ENCODE results near the gene SBK3. TPM values are rescaled to one million over a fixed set of nuclear protein-coding genes. Genes with fewer than 3 reads are reported as not detected.
"Not testable (repeated sequence)": the region's sequence is repeated elsewhere in the genome, so short reads cannot be mapped to it uniquely, and the experiment has no call there.

SBK3 gene
- total RNA-seq, 1 donor from 2014 or later: 3.3 TPM

- Mint-ChIP-seq H3K36me3 (peaks cover 9% of the 10 kb centered on the region), H3K4me3 (peak overlapping the region; percentile 41), H3K27me3 (ENCODE audit: insufficient read depth, low read depth) (peaks cover 9% of the 10 kb centered on the region), H3K4me1 (peaks cover 21% of the 10 kb centered on the region), H3K27ac (no peak overlapping the region), H3K9me3 (peaks cover 11% of the 10 kb centered on the region)
- Histone ChIP-seq H3K4me1 (no peaks in the 10 kb centered on the region), H2AFZ (replicated peaks) (no peak overlapping the region), H3K27me3 (peaks cover 16% of the 10 kb centered on the region), H3F3A (ENCODE audit: low read depth) (no peaks in the 10 kb centered on the region), H3K27ac (no peak overlapping the region), H3K4me3 (no peak overlapping the region), H3K9me3 (ENCODE audit: low read depth) (no peaks in the 10 kb centered on the region), H4K20me1 (ENCODE audit: low read depth) (no peaks in the 10 kb centered on the region), H3K4me2 (no peak overlapping the region), H3K9ac (no peak overlapping the region), H3K79me2 (ENCODE audit: low read depth) (no peaks in the 10 kb centered on the region), H3K36me3 (no peaks in the 10 kb centered on the region)
- no peak for TF ChIP-seq CTCF (IDR thresholded peaks at IDR 0.05)
- TF ChIP-seq EZH2phosphoT487 (IDR thresholded peaks at IDR 0.05): no peak
- no peak for TF ChIP-seq EZH2 (IDR thresholded peaks at IDR 0.05)
- no peak for DNase-seq (ENCODE audit: low spot score)
These were observed 47.0 kb downstream of the SBK3 start for GRCh38 chr19:55498246-55498840.

- H3K27ac Mint-ChIP-seq: peak overlapping the region; percentile 8
- peaks cover 7% of the 10 kb centered on the region for H3K9me3 Mint-ChIP-seq
- no peak overlapping the region for H3K4me2 ChIP-seq
- no peak for TF ChIP-seq EZH2 (IDR thresholded peaks at IDR 0.05)
- TF ChIP-seq EZH2phosphoT487 (IDR thresholded peaks at IDR 0.05): no peak
- H2AFZ ChIP-seq (replicated peaks): no peak overlapping the region
- H3F3A ChIP-seq (ENCODE audit: low read depth): no peaks in the 10 kb centered on the region
- no peaks in the 10 kb centered on the region for H3K4me1 ChIP-seq
- H3K9me3 ChIP-seq (ENCODE audit: low read depth): no peaks in the 10 kb centered on the region
- DNase-seq (ENCODE audit: low spot score): no peak
- no peak overlapping the region for H3K4me3 ChIP-seq
- peaks cover 6% of the 10 kb centered on the region for H3K36me3 Mint-ChIP-seq
- H3K4me1 Mint-ChIP-seq: peaks cover 24% of the 10 kb centered on the region
- no peaks in the 10 kb centered on the region for H3K79me2 ChIP-seq (ENCODE audit: low read depth)
- peak overlapping the region; percentile 41 for H3K4me3 Mint-ChIP-seq
- H3K27me3 ChIP-seq: peaks cover 10% of the 10 kb centered on the region
- H4K20me1 ChIP-seq (ENCODE audit: low read depth): no peaks in the 10 kb centered on the region
- peaks cover 8% of the 10 kb centered on the region for H3K27me3 Mint-ChIP-seq (ENCODE audit: insufficient read depth, low read depth)
- no peak overlapping the region for H3K9ac ChIP-seq
- H3K27ac ChIP-seq: no peak overlapping the region
- no peaks in the 10 kb centered on the region for H3K36me3 ChIP-seq
These were observed 47.6 kb downstream of the SBK3 start for GRCh38 chr19:55497763-55498162.

GRCh38 chr19:55496820-55497219 lies 48.5 kb downstream of the SBK3 start:
- H3K27me3 ChIP-seq; H3K36me3 ChIP-seq; H3K4me1 ChIP-seq; H3K9ac ChIP-seq; H3K27ac ChIP-seq; H3K9me3 Mint-ChIP-seq; H3F3A ChIP-seq (ENCODE audit: low read depth); H3K27ac Mint-ChIP-seq; H3K4me2 ChIP-seq; H3K79me2 ChIP-seq (ENCODE audit: low read depth); H4K20me1 ChIP-seq (ENCODE audit: low read depth); H2AFZ ChIP-seq (replicated peaks); H3K9me3 ChIP-seq (ENCODE audit: low read depth); DNase-seq (ENCODE audit: low spot score); H3K27me3 Mint-ChIP-seq (ENCODE audit: insufficient read depth, low read depth); H3K4me3 ChIP-seq; H3K4me3 Mint-ChIP-seq; H3K36me3 Mint-ChIP-seq: not testable (repeated sequence)
- H3K4me1 Mint-ChIP-seq: peaks cover 24% of the 10 kb centered on the region

- H3K36me3 ChIP-seq: no peaks in the 10 kb centered on the region
- no peak for DNase-seq (ENCODE audit: low spot score)
- H4K20me1 ChIP-seq (ENCODE audit: low read depth): no peaks in the 10 kb centered on the region
- Mint-ChIP-seq H3K9me3 (no peaks in the 10 kb centered on the region), H3K27me3 (ENCODE audit: insufficient read depth, low read depth) (peaks cover 6% of the 10 kb centered on the region), H3K36me3 (no peaks in the 10 kb centered on the region), H3K27ac (no peak overlapping the region), H3K4me1 (peaks cover 24% of the 10 kb centered on the region), H3K4me3 (no peak overlapping the region)
- no peak overlapping the region for H3K27ac ChIP-seq
- H3K4me3 ChIP-seq: no peak overlapping the region
- no peak overlapping the region for H3K4me2 ChIP-seq
- no peaks in the 10 kb centered on the region for H3K79me2 ChIP-seq (ENCODE audit: low read depth)
- H3K27me3 ChIP-seq: no peaks in the 10 kb centered on the region
- no peaks in the 10 kb centered on the region for H3K9me3 ChIP-seq (ENCODE audit: low read depth)
- H3K9ac ChIP-seq: no peak overlapping the region
- no peaks in the 10 kb centered on the region for H3K4me1 ChIP-seq
- no peaks in the 10 kb centered on the region for H3F3A ChIP-seq (ENCODE audit: low read depth)
- H2AFZ ChIP-seq (replicated peaks): no peak overlapping the region
- no peak for TF ChIP-seq EZH2phosphoT487 (IDR thresholded peaks at IDR 0.05)
- TF ChIP-seq CTCF (IDR thresholded peaks at IDR 0.05): no peak
- TF ChIP-seq EZH2 (IDR thresholded peaks at IDR 0.05): no peak
These were observed 49.5 kb downstream of the SBK3 start for GRCh38 chr19:55495646-55496349.

Measured in neural progenitor cell (in vitro differentiated cells).